ENCODE data around the gene ERC2.

Gene ERC2

GRCh38 chr3:55604402-55604801 lies 863.9 kb downstream of the ERC2 start:
- no peak for ATAC-seq
- no peak for DNase-seq (ENCODE audit: low spot score in 2 of 2)
- Mint-ChIP-seq H3K27ac (no peak overlapping the region), H3K9me3 (no peaks in the 10 kb centered on the region), H3K36me3 (no peaks in the 10 kb centered on the region), H3K4me1 (no peaks in the 10 kb centered on the region), H3K4me3 (no peak overlapping the region)

DNA sequence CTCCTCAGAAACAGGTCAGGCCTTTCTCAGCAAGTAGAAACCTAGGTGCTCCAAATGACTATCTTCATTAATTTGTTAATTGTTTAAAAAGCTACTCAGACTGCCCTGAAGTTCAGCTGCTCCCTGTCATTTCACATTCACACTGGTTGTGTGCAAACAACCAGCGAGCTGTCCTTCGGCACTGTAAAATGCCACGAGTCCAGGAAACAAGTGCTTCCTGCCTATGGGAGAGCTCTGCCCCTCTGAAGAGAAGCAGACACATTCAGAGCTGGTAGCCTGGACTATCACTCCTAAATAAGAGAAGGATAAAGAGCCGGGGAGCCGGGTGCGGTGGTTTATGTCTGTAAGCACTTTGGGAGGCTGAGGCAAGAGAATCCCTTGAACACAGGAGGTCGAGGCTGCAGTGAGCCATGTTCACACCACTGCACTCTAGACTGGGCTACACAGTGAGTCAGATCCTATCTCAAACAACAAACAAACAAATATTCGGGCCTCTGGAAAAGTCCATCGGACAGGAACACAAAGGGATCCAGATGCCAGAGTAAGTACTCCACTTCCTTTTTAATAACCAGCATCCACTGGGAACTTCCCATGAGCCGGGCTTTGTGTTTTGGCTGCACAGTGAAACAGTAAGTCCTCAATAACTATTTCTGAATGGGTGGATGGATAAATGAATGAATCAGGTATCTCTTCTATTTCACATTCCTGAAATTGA lies 866.7 kb downstream of the ERC2 start:
- no peak for ATAC-seq
- Mint-ChIP-seq H3K4me1 (no peaks in the 10 kb centered on the region), H3K36me3 (no peaks in the 10 kb centered on the region)

DNA sequence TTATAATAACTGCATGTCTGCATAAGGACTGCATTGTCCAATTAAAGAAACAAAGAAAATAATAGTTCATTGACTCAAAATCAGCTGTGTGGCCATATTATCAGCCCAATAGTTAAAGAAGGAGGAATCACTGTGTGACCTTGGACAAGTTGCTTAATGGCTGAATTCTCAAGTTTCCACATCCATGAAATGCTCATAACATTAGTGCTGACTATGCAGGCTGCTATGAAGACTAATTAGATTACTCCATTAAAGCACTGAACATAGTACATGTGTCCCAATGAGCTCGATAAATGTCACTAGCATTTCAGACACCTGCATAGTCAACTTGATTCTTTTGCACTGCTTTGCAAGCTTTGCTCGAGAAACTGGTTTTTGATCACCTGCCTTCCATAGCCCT lies 870.0 kb downstream of the ERC2 start:
- Mint-ChIP-seq H3K36me3 (no peaks in the 10 kb centered on the region), H3K9me3 (peaks cover 6% of the 10 kb centered on the region), H3K4me3 (no peak overlapping the region), H3K27ac (no peak overlapping the region), H3K4me1 (no peaks in the 10 kb centered on the region)
- no peak for ATAC-seq
- DNase-seq (ENCODE audit: low spot score in 2 of 2), result no peak

More for the DNA sequence above, 866.7 kb downstream of the ERC2 start:
- H3K9me3 Mint-ChIP-seq, result peaks cover under 1% of the 10 kb centered on the region
- H3K27ac Mint-ChIP-seq, result no peak overlapping the region
- no peak overlapping the region for H3K4me3 Mint-ChIP-seq
- no peak for DNase-seq (ENCODE audit: low spot score in 2 of 2)

- ATAC-seq (no peak), DNase-seq (ENCODE audit: low spot score in 2 of 2) (no peak)
- Mint-ChIP-seq H3K27ac (no peak overlapping the region), H3K9me3 (peaks cover 6% of the 10 kb centered on the region), H3K36me3 (no peaks in the 10 kb centered on the region), H3K4me1 (no peaks in the 10 kb centered on the region), H3K4me3 (no peak overlapping the region)
Observed at GRCh38 chr3:55597641-55598040, 870.6 kb downstream of the ERC2 start.

GRCh38 chr3:55596212-55596611 lies 872.1 kb downstream of the ERC2 start:
- H3K9me3 Mint-ChIP-seq, result peaks cover 6% of the 10 kb centered on the region
- H3K27ac Mint-ChIP-seq, result no peak overlapping the region
- H3K4me3 Mint-ChIP-seq, result no peak overlapping the region
- DNase-seq (ENCODE audit: low spot score in 2 of 2) (no peak), ATAC-seq (no peak)
- H3K4me1 Mint-ChIP-seq, result no peaks in the 10 kb centered on the region
- H3K36me3 Mint-ChIP-seq, result no peaks in the 10 kb centered on the region

- H3K27ac Mint-ChIP-seq, result no peak overlapping the region
- H3K9me3 Mint-ChIP-seq, result peaks cover 6% of the 10 kb centered on the region
- no peaks in the 10 kb centered on the region for H3K4me1 Mint-ChIP-seq
- H3K4me3 Mint-ChIP-seq, result no peak overlapping the region
- H3K36me3 Mint-ChIP-seq, result no peaks in the 10 kb centered on the region
- no peak for DNase-seq (ENCODE audit: low spot score in 2 of 2)
- no peak for ATAC-seq
Observed at GRCh38 chr3:55595420-55595819, 872.8 kb downstream of the ERC2 start.

- no peak for ATAC-seq
- Mint-ChIP-seq H3K27ac (no peak overlapping the region), H3K9me3 (peaks cover 6% of the 10 kb centered on the region), H3K36me3 (no peaks in the 10 kb centered on the region), H3K4me1 (no peaks in the 10 kb centered on the region), H3K4me3 (no peak overlapping the region)
- DNase-seq (ENCODE audit: low spot score in 2 of 2), result no peak
Observed at GRCh38 chr3:55592572-55592971, 875.7 kb downstream of the ERC2 start.

- Mint-ChIP-seq H3K9me3 (peaks cover 6% of the 10 kb centered on the region), H3K27ac (no peak overlapping the region), H3K4me3 (no peak overlapping the region), H3K4me1 (no peaks in the 10 kb centered on the region), H3K36me3 (no peaks in the 10 kb centered on the region)
- ATAC-seq, result no peak
- DNase-seq (ENCODE audit: low spot score in 2 of 2), result no peak
Observed at GRCh38 chr3:55591888-55592287, 876.4 kb downstream of the ERC2 start.

- Mint-ChIP-seq H3K4me3 (no peak overlapping the region), H3K4me1 (no peaks in the 10 kb centered on the region), H3K36me3 (no peaks in the 10 kb centered on the region), H3K27ac (no peak overlapping the region), H3K9me3 (peaks cover 3% of the 10 kb centered on the region)
- ATAC-seq (no peak), DNase-seq (ENCODE audit: low spot score in 2 of 2) (no peak)
Observed at GRCh38 chr3:55588146-55588765, 880.0 kb downstream of the ERC2 start.

DNA sequence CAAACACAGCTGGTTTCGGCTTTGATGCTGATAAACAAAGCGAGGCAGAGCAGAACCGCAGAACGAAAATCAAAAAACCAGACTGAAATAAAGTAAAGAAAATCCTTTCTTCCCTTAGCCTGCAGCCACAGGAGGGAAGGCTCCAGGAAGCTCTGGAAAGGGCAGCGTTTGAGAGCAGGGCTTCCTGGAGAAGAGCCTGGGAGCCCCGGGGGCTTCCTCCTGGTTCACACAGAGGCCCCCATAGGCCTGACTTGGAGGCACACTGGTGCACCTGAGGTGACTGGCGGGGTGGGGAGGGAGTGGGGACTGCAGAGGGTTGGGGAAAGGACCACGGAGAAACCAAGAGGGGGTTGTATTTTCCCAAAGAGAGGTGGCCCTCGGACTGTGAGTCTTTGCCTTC lies 882.4 kb downstream of the ERC2 start:
- Mint-ChIP-seq H3K27ac (no peak overlapping the region), H3K36me3 (no peaks in the 10 kb centered on the region), H3K9me3 (peaks cover 3% of the 10 kb centered on the region), H3K4me1 (no peaks in the 10 kb centered on the region), H3K4me3 (no peak overlapping the region)
- no peak for DNase-seq (ENCODE audit: low spot score in 2 of 2)
- ATAC-seq, result no peak

DNA sequence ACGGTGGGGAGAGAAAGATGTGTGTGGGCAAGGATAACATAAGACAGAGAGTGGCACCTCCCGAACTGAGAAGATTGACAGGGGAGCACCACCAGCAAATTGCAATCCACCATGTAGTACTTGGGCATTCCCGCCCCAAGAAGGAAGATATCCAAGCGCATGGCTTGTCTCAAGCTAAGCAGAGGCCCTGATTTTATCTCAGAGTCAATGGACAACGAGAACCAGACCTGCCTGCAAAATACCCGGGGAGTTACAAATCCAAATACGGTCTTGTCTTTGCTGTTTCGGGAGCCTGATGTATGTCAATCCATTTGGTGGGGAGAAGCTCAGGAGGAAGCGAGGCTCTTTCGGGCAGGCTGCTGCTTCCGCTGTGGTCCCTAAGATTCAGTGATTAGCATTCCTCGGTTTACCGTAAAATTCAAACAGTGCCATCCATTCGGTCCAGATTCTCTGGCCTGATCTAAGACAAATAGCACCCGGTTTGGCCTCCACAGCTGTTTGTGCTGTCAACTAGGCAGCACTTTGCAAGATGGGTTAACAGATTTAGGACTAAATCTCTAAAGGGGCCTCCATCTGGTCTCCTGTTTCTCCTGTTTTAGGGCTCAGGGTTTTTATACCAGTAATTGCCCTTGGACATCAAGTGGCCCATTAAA lies 883.4 kb downstream of the ERC2 start:
- DNase-seq (ENCODE audit: low spot score in 2 of 2) (no peak), ATAC-seq (no peak)
- Mint-ChIP-seq H3K36me3 (no peaks in the 10 kb centered on the region), H3K4me3 (no peak overlapping the region), H3K4me1 (no peaks in the 10 kb centered on the region), H3K27ac (no peak overlapping the region), H3K9me3 (peaks cover 3% of the 10 kb centered on the region)

- ATAC-seq (no peak), DNase-seq (ENCODE audit: low spot score in 2 of 2) (no peak)
- H3K4me3 Mint-ChIP-seq, result no peak overlapping the region
- H3K27ac Mint-ChIP-seq, result no peak overlapping the region
- H3K9me3 Mint-ChIP-seq, result peaks cover 3% of the 10 kb centered on the region
- H3K36me3 Mint-ChIP-seq, result no peaks in the 10 kb centered on the region
- H3K4me1 Mint-ChIP-seq, result no peaks in the 10 kb centered on the region
Observed at GRCh38 chr3:55584030-55584429, 884.2 kb downstream of the ERC2 start.

DNA sequence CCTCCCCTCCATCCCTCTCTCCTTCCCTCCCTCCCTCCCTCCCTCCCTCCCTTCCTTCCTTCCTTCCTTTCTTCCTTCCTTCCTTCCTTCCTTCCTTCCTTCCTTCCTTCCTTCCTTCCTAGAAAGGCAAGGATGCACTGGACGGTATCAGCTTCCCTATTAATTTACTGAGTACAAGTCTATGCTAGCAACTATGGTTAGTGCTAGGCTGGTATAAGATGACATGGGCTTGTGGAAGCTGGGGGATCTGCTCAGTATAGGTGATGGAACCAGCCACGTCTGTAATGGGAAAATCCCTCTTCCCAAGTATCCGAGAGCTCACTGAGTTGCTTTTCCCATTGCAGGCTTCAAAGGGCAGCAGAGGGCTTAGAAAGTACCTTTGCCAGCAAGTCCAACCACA lies 884.8 kb downstream of the ERC2 start:
- DNase-seq (ENCODE audit: low spot score in 2 of 2), result no peak
- Mint-ChIP-seq H3K9me3 (peaks cover 4% of the 10 kb centered on the region), H3K27ac (no peak overlapping the region), H3K4me3 (no peak overlapping the region), H3K36me3 (no peaks in the 10 kb centered on the region), H3K4me1 (no peaks in the 10 kb centered on the region)
- no peak for ATAC-seq

DNA sequence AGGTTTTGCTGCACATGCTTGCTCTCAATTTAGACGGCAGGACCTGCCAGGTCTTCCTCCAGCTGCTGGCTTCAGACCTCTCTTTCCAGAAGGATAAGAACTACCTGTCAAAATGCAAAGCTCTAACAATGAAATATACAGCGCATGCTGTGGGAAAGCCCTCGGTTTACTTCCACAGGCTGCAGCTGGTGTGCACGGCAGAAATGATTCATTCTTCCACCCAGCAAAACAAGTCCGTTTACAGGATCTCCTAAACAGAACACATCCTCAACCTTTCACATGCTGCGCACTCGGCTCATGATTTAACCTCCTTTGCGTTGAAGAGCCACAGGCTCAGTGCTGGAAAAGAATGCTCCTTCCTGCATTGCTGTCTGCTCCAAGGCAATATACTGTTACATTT lies 888.8 kb downstream of the ERC2 start:
- Mint-ChIP-seq H3K9me3 (peaks cover 6% of the 10 kb centered on the region), H3K36me3 (no peaks in the 10 kb centered on the region)

DNA sequence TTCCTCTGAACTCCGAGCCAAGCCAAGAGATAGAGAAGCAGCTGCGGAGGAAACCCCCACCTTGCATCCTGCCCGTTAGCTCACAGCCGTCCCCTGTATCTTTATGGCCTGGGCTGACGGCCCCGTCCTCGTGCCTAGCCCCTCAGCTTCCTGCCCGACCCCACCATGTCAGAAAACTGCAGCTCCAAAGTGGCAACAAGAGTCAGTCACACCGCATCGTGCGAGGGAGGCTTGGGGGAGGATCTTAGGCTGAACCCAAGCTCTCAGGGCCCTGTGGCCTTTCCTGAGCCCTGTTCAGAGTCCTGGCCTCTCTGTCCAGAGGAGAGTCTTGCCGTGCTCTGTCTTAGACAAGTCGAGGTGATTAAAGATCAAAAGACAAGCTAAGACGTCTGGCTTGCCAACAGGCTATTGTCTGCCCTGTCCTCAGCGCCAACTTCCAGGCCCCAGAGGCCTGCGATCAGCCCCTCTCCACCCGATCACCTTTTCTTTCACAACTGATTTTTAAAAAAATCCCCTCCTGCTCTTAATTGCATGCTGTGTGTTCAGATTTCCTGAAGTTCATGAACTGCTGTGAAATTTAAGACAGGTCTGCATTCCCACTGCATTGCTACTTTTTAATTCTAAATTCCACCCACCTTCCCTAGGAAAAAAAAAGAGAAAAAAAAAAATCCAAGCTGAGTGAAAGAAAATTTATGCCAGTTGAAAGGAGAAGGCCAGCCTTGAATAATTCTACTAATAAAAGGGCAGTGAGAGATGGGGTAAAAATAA lies 891.5 kb downstream of the ERC2 start:
- H3K4me3 Mint-ChIP-seq, result no peak overlapping the region
- DNase-seq (ENCODE audit: low spot score in 2 of 2) (no peak), ATAC-seq (no peak)
- H3K9me3 Mint-ChIP-seq, result peaks cover 6% of the 10 kb centered on the region
- H3K36me3 Mint-ChIP-seq, result no peaks in the 10 kb centered on the region
- no peaks in the 10 kb centered on the region for H3K4me1 Mint-ChIP-seq
- H3K27ac Mint-ChIP-seq, result no peak overlapping the region

More for the DNA sequence above, 888.8 kb downstream of the ERC2 start:
- ATAC-seq, result no peak
- Mint-ChIP-seq H3K27ac (no peak overlapping the region), H3K4me3 (no peak overlapping the region), H3K4me1 (no peaks in the 10 kb centered on the region)
- no peak for DNase-seq (ENCODE audit: low spot score in 2 of 2)

Measured in stimulated activated effector memory CD8-positive, alpha-beta T cell treated with anti-CD3 and anti-CD28 coated beads, Interleukin-12 subunit alpha, Interleukin-12 subunit beta, amount 100 ng/mL, for 72 hours (primary cell).